Stomach (tissue), 9 donors: Measurements from ENCODE around the gene KCNK13. TPM values are rescaled to one million over a fixed set of nuclear protein-coding genes. Genes with fewer than 3 reads are reported as not detected.
"Not testable (repeated sequence)": the region's sequence is repeated elsewhere in the genome, so short reads cannot be mapped to it uniquely, and the experiment has no call there.

Experiments
- DNase-seq, 2 donors: peaks; one replicate each; pipeline versions ENCODE4 v3.0.0 to v3.0.0-alpha.2; 2013 to 2019
- H3K27ac ChIP-seq, 5 donors: fragments of 200-600 bp in 4 of 5; sonication (generic) in 4 of 5; one replicate each; pipeline ENCODE4 v1.5.1; 2013 to 2019; ENCODE audit warnings: mild to moderate bottlenecking in 1 of 5, moderate library complexity in 1 of 5
- H3K27me3 ChIP-seq, 3 donors: fragments of 200-600 bp; sonication (generic); one replicate each; pipeline ENCODE4 v1.5.1; 2017 to 2019; ENCODE audit warnings: mixed run types in 1 of 3
- H3K36me3 ChIP-seq, 4 donors: fragments of 200-600 bp; sonication (generic); 1 replicate in 3 of 4; 2 replicates in 1 of 4; pipeline ENCODE4 v1.5.1; 2016 to 2019
- H3K4me1 ChIP-seq, 4 donors: fragments of 200-600 bp; sonication (generic); one replicate each; pipeline ENCODE4 v1.5.1; 2016 to 2019
- H3K4me3 ChIP-seq, 4 donors: fragments of 200-600 bp; sonication (generic) in 3 of 4; one replicate each; pipeline ENCODE4 v1.5.1; 2016 to 2019; ENCODE audit warnings: mild to moderate bottlenecking in 1 of 4
- H3K9me3 ChIP-seq, 4 donors: fragments of 200-600 bp; sonication (generic); one replicate each; pipeline ENCODE4 v1.5.1; 2016 to 2019
- CTCF ChIP-seq, 7 experiments: fragments of 450-650 bp in 4 of 7; fragments of 200-600 bp in 3 of 7; sonication (generic) in 3 of 7; IDR thresholded peaks; one replicate each; pipeline ENCODE4 v1.5.1; 2016 to 2019; ENCODE audit warnings: antibody characterized with exemption in 7 of 7, control low read depth in 2 of 7, mild to moderate bottlenecking in 1 of 7
- EP300 ChIP-seq: sonication (generic); formaldehyde crosslinking; IDR thresholded peaks from one replicate; pipeline ENCODE4 v1.6.1; 2017; ENCODE audit warnings: antibody characterized with exemption
- POLR2A ChIP-seq, 4 donors: fragments of 450-650 bp; IDR thresholded peaks; one replicate each; pipeline ENCODE4 v1.6.1; 2016; ENCODE audit warnings: antibody characterized with exemption in 4 of 4, control low read depth in 2 of 4, mild to moderate bottlenecking in 1 of 4, moderate library complexity in 1 of 4
- POLR2AphosphoS5 ChIP-seq, 3 donors: sonication (generic); formaldehyde crosslinking; IDR thresholded peaks; one replicate each; pipeline ENCODE4 v1.6.1; 2016; ENCODE audit warnings: antibody characterized with exemption in 3 of 3
- WGBS, 5 donors: extraction: QIAGEN DNeasy Blood & Tissue Kit in 3 of 5; methylation state at CpG; one replicate each; pipeline versions ENCODE4 v1.1.5 to v1.1.7; 2013 to 2018; 5-methylcytosine and 5-hydroxymethylcytosine counted together
- intact Hi-C: fragments of 100-400 bp; cut with DNase I; formaldehyde crosslinking; loops from one replicate; pipeline ENCODE4 v1.15.1; 2023; ENCODE audit warnings: low total_unique reads
- polyA plus RNA-seq, 3 donors: library from polyadenylated mRNA; stranded (reverse); fragments of 200-250 nt; gene quantifications; one replicate each; pipeline ENCODE4 v1.2.3, GENCODE V29; 2013
- total RNA-seq, 5 donors: library from RNA; depleted of rRNA; stranded (reverse); fragments of >200 nt; gene quantifications; one replicate each; pipeline versions ENCODE4 v1.1.0 to v1.2.3, GENCODE V29; 2014 to 2016
- donor health status: healthy with polysubstance abuse.
- donor health status: Bipolar disorder and iron deficiency.
- donor health status: healthy.

The KCNK13 gene
- total and polyA plus RNA-seq, 8 donors = 0.08 to 2.5 (median 0.37) TPM; not detected in 4

DNA sequence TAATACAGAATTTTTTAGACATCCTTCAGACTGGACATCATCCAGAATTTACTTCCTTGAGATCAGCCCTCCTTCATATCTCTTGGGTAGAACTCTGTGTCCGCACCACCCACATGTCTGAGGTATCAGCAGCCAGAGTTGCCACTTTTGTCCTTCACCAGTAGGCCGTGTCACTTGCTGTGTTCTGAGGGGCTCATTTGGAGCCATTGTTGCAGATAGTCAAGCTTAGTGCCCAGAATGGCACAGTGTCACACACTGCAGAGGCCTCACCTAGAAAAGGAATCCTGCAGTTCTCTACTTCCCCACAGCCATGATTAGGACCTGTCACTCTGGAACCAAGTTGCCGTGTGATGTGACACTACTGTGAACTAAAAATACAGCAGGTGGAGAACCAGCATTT is 36.9 kb upstream of the KCNK13 start:
- TF ChIP-seq POLR2A (IDR thresholded peaks at IDR 0.05) (no peak), EP300 (no peak), POLR2AphosphoS5 (IDR thresholded peaks at IDR 0.05) (no peak), CTCF (IDR thresholded peaks at IDR 0.05) (no peak)

DNA sequence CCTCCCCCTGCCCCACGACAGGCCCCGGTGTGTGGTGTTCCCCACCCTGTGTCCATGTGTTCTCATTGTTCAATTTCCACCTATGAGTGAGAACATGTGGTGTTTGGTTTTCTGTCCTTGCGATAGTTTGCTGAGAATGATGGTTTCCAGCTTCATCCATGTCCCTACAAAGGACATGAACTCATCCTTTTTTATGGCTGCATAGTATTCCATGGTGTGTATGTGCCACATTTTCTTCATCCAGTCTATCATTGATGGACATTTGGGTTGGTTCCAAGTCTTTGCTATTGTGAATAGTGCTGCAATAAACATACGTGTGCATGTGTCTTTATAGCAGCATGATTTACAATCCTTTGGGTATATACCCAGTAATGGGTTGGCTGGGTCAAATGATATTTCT is 35.2 kb upstream of the KCNK13 start:
- H3K27ac ChIP-seq, H3K27me3 ChIP-seq, H3K4me1 ChIP-seq, DNase-seq, H3K4me3 ChIP-seq, H3K9me3 ChIP-seq, intact Hi-C loops: not testable (repeated sequence)
- 94 to 99% (median 97%) methylated on average over 4 of the region's 4 CpGs for WGBS, 5 donors
- peaks cover 11 to 77% (median 69%) of the 10 kb centered on the region in 4 donors for H3K36me3 ChIP-seq

More for the DNA sequence above, 36.9 kb upstream of the KCNK13 start:
- no peaks in the 10 kb centered on the region for H3K27me3 ChIP-seq
- WGBS, 5 donors = 90 to 96% (median 91%) methylated on average over 3 of the region's 3 CpGs
- H3K4me1 ChIP-seq = no peaks in the 10 kb centered on the region
- no peak overlapping the region for H3K4me3 ChIP-seq
- peaks cover 12 to 76% (median 71%) of the 10 kb centered on the region in 4 donors for H3K36me3 ChIP-seq
- intact Hi-C loops = no loop called here
- no peak for DNase-seq
- H3K27ac ChIP-seq = no peak overlapping the region
- H3K9me3 ChIP-seq = no peaks in the 10 kb centered on the region

DNA sequence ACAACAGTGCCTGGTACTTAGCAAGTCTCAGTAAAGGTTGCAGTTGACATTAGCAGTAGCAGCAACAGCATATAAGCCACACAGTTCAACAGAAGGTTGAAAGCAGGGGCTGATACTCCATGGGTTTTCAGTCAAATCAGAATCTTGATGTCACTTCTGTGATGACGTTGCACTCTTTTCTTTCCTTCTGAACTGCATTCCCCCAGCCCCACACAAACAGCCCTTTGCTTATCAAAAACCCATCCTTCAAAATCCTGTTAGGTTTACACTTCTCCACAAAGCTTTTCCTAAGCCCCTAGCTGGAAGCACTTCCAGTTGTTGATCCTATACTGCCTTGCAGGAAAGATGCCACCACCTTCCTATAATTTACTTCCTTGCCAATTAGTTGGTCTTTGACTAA is 34.0 kb upstream of the KCNK13 start:
- no peaks in the 10 kb centered on the region for H3K4me1 ChIP-seq
- no peaks in the 10 kb centered on the region for H3K27me3 ChIP-seq
- no peak for DNase-seq
- H3K36me3 ChIP-seq = peaks cover 8 to 74% (median 67%) of the 10 kb centered on the region in 4 donors
- WGBS, 5 donors = 38 to 71% (median 63%) methylated on average over 1 of the region's 1 CpG
- H3K9me3 ChIP-seq = no peaks in the 10 kb centered on the region
- H3K27ac ChIP-seq = no peak overlapping the region
- intact Hi-C loops = no loop called here
- TF ChIP-seq POLR2AphosphoS5 (IDR thresholded peaks at IDR 0.05) = no peak
- no peak for TF ChIP-seq POLR2A (IDR thresholded peaks at IDR 0.05)
- TF ChIP-seq CTCF (IDR thresholded peaks at IDR 0.05) = no peak
- TF ChIP-seq EP300 = no peak
- H3K4me3 ChIP-seq = no peak overlapping the region

DNA sequence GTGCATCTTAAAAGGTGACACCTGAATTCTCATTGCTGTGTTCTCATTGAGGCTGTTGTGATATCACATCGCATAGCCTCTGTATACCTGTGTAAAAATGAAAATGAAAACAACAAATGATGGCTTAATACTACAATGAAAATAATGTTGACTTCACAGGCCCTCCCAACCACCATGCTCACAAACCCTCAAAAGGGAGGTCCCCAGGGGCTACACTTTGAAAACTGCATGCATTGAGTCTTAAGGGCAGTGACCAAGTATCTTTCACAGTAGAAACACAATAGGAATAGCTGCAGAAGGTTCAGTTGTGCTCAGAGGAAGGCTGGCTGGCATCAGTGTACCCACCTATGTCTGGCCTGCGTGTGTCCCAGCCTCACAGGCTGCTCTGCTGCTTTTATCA is 27.6 kb upstream of the KCNK13 start:
- Histone ChIP-seq H3K9me3 (no peaks in the 10 kb centered on the region), H3K27me3 (no peaks in the 10 kb centered on the region), H3K4me3 (no peak overlapping the region), H3K4me1 (no peaks in the 10 kb centered on the region), H3K27ac (no peak overlapping the region), H3K36me3 (peaks cover 8 to 75% (median 60%) of the 10 kb centered on the region in 4 donors)
- 91 to 98% (median 97%) methylated on average over 2 of the region's 2 CpGs for WGBS, 5 donors
- no peak for DNase-seq
- intact Hi-C loops = no loop called here
- no peak for TF ChIP-seq POLR2A (IDR thresholded peaks at IDR 0.05)
- no peak for TF ChIP-seq POLR2AphosphoS5 (IDR thresholded peaks at IDR 0.05)
- no peak for TF ChIP-seq CTCF (IDR thresholded peaks at IDR 0.05)
- TF ChIP-seq EP300 = no peak

DNA sequence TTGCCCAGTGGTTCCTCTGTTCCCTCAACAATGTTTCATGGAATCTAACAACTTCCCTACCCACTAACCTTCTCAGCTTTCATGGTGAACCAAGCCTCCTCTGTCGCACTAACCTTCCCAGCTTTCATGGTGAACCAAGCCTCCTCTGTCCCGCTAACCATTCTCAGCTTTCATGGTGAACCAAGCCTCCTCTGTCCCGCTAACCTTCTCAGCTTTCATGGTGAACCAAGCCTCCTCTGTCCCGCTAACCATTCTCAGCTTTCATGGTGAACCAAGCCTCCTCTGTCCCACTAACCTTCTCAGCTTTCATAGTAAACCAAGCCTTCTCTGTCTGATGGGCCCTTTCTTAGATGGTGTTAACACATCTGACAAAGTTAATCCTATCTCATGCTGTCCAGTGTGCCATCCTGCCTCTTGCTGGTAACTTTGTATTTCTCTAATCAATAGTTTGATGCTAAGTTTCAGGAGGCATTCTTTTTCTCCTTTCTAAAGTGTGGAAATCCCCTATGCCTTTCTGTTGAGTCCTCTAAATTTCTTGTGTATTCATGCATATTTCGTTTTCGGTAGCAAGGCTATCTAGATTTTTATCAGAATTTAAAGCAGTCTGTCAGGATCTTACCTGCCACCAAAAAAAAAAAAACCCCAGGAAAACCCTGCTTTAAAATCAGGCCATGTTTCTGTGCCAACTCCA is 26.8 kb upstream of the KCNK13 start:
- intact Hi-C loops = no loop called here
- Histone ChIP-seq H3K9me3 (no peaks in the 10 kb centered on the region), H3K27me3 (no peaks in the 10 kb centered on the region), H3K4me1 (no peaks in the 10 kb centered on the region), H3K27ac (no peak overlapping the region), H3K4me3 (no peak overlapping the region), H3K36me3 (peaks cover 8 to 77% (median 59%) of the 10 kb centered on the region in 4 donors)
- WGBS, 5 donors = 78 to 85% (median 82%) methylated on average over 6 of the region's 6 CpGs
- DNase-seq = no peak
- TF ChIP-seq EP300 = no peak
- no peak for TF ChIP-seq POLR2A (IDR thresholded peaks at IDR 0.05)
- TF ChIP-seq CTCF (IDR thresholded peaks at IDR 0.05) = no peak
- TF ChIP-seq POLR2AphosphoS5 (IDR thresholded peaks at IDR 0.05) = no peak
